GM12878 (cell line): ENCODE results near the gene REEP3. TPM values are rescaled to one million over a fixed set of nuclear protein-coding genes. Genes with fewer than 3 reads are reported as not detected.

Experiments used
- BACH1 ChIP-seq: fragments of 450-650 bp; IDR thresholded peaks from 2 replicates; pipeline ENCODE4 v1.6.1; 2017; ENCODE audit warnings: mild to moderate bottlenecking, borderline replicate concordance
- BHLHE40 ChIP-seq, 2 experiments: fragments of 450-650 bp in 1 of 2; IDR thresholded peaks; 2 replicates each; pipeline ENCODE4 v1.6.1; 2011 to 2017; ENCODE audit warnings: low read depth in 2 of 2, borderline replicate concordance in 1 of 2, improper control_type of control experiment in 1 of 2, low read length in 1 of 2, mild to moderate bottlenecking in 1 of 2
- CREM ChIP-seq: IDR thresholded peaks from 2 replicates; pipeline ENCODE4 v1.6.1; 2014; ENCODE audit warnings: antibody characterized with exemption, low read depth
- CTCF ChIP-seq, 3 experiments: IDR thresholded peaks in 2 of 3; conservative IDR thresholded peaks in 1 of 3; 2 replicates each; pipeline ENCODE4 v1.5.1; 2011; ENCODE audit warnings: low read depth in 3 of 3, low read length in 3 of 3, mild to moderate bottlenecking in 3 of 3, control low read depth in 2 of 3, moderate library complexity in 2 of 3, inconsistent platforms in 1 of 3, mixed read lengths in 1 of 3; ENCODE audit not compliant: control insufficient read depth in 2 of 3, insufficient read depth in 1 of 3; ENCODE audit errors: extremely low read depth in 1 of 3
- EP300 ChIP-seq, 2 experiments: fragments of 150-350 bp in 1 of 2; IDR thresholded peaks; 2 replicates each; pipeline ENCODE4 v1.6.1; 2011 to 2012; ENCODE audit warnings: low read depth in 2 of 2, low read length in 2 of 2, borderline replicate concordance in 1 of 2, improper control_type of control experiment in 1 of 2, inconsistent platforms in 1 of 2; ENCODE audit not compliant: control insufficient read depth in 1 of 2
- FOXK2 ChIP-seq: fragments of 450-650 bp; IDR thresholded peaks from 2 replicates; pipeline ENCODE4 v1.6.1; 2017; ENCODE audit warnings: mild to moderate bottlenecking, moderate library complexity
- GATAD2B ChIP-seq: fragments of 450-650 bp; conservative IDR thresholded peaks from 2 replicates; pipeline ENCODE4 v1.6.1; 2017; ENCODE audit warnings: low read depth, mild to moderate bottlenecking, moderate library complexity
- IKZF2 ChIP-seq, 2 experiments: fragments of 450-650 bp; IDR thresholded peaks; 2 replicates each; pipeline ENCODE4 v1.6.1; 2017; ENCODE audit warnings: mild to moderate bottlenecking in 2 of 2, moderate library complexity in 2 of 2
- IRF3 ChIP-seq: fragments of 450-650 bp; IDR thresholded peaks from 2 replicates; pipeline ENCODE4 v1.6.1; 2014; ENCODE audit warnings: mild to moderate bottlenecking
- NBN ChIP-seq: fragments of 450-650 bp; IDR thresholded peaks from 2 replicates; pipeline ENCODE4 v1.6.1; 2016
- NFYB ChIP-seq: IDR thresholded peaks from 2 replicates; pipeline ENCODE4 v1.6.1; 2011; ENCODE audit warnings: low read depth, mild to moderate bottlenecking, low read length, improper control_type of control experiment, moderate library complexity; ENCODE audit not compliant: insufficient read depth
- NRF1 ChIP-seq: conservative IDR thresholded peaks from 2 replicates; pipeline ENCODE4 v1.6.1; 2011; ENCODE audit warnings: mild to moderate bottlenecking, low read depth, low read length, improper control_type of control experiment
- POLR2A ChIP-seq: IDR thresholded peaks from 2 replicates; pipeline ENCODE4 v1.6.1; 2011; ENCODE audit warnings: low read depth, mild to moderate bottlenecking, low read length
- REST ChIP-seq: IDR thresholded peaks from 2 replicates; pipeline ENCODE4 v1.6.1; 2012; ENCODE audit warnings: mild to moderate bottlenecking, low read depth, low read length
- SPI1 ChIP-seq: IDR thresholded peaks from 2 replicates; pipeline ENCODE4 v1.6.1; 2011; ENCODE audit warnings: low read depth, mild to moderate bottlenecking, low read length, moderate library complexity, borderline replicate concordance; ENCODE audit not compliant: insufficient read depth
- SUPT20H ChIP-seq: IDR thresholded peaks from 2 replicates; pipeline ENCODE4 v1.6.1; 2011; ENCODE audit warnings: low read depth, mild to moderate bottlenecking, low read length, moderate library complexity, borderline replicate concordance; ENCODE audit not compliant: control insufficient read depth
- YY1 ChIP-seq: IDR thresholded peaks from 2 replicates; pipeline ENCODE4 v1.6.1; 2011; ENCODE audit warnings: low read depth, mild to moderate bottlenecking, low read length
- ZNF274 ChIP-seq: IDR thresholded peaks from one replicate; pipeline ENCODE4 v1.8.0; 2011; ENCODE audit not compliant: insufficient read length, insufficient read depth
- ZNF687 ChIP-seq: fragments of 450-650 bp; IDR thresholded peaks from 2 replicates; pipeline ENCODE4 v1.6.1; 2017; ENCODE audit warnings: mild to moderate bottlenecking, moderate library complexity
- polyA plus RNA-seq, 11 experiments: library from polyadenylated mRNA; depleted of rRNA in 4 of 11; unstranded in 6 of 11; stranded (reverse) in 5 of 11; fragments of >200 nt; fragmentation: Nextera tagmentation in 4 of 11; fragmentation: Illumina TruSeq in 1 of 11; extraction: Ambion mirVana in 4 of 11; extraction: Trizol in 1 of 11; gene quantifications; 1 replicate in 1 of 11; 2 replicates in 10 of 11; pipeline versions ENCODE4 v1.2.1 to v1.2.3, GENCODE V29; 2011 to 2016; ENCODE audit warnings: inconsistent platforms in 2 of 11, missing spikeins in 2 of 11, low read depth in 1 of 11
- total RNA-seq, 4 experiments: library from RNA; depleted of rRNA in 3 of 4; stranded (reverse); fragments of >200 nt in 3 of 4; fragmentation: Illumina TruSeq in 1 of 4; extraction: Trizol in 1 of 4; gene quantifications; 2 replicates each; pipeline versions ENCODE4 v1.2.1 to v1.2.3, GENCODE V29; 2013 to 2021

Gene REEP3
- total and polyA plus RNA-seq, 10 of the 15 experiments (the other 5 are each of a cell fraction or from before 2014, with no cell fraction given) = 4.9 to 25.9 (median 16.2) TPM

GRCh38 chr10:63629363-63630084 is 108.3 kb downstream of the REEP3 start (continued):
- TF ChIP-seq EP300 (IDR thresholded peaks at IDR 0.05; ENCODE audit: borderline replicate concordance in 1 of 2, control insufficient read depth in 1 of 2, low read depth in 2 of 2, low read length in 2 of 2) (0 out of 4 replicates have a peak, but pooled peaks of 1 of the 2 experiments have one; percentile 25), YY1 (peak; percentile 12; the same call in 1 of the 2 replicates), NFYB (no peak), REST (no peak), BACH1 (no peak), CREM (no peak; the same call in 1 of the 2 replicates), IKZF2 (IDR thresholded peaks at IDR 0.05) (peak; percentile 88), SPI1 (no peak), CTCF (IDR thresholded peaks at IDR 0.05 in 2 of 3, conservative IDR thresholded peaks at IDR 0.05 in 1 of 3; ENCODE audit: control insufficient read depth in 2 of 3, extremely low read depth in 1 of 3, insufficient read depth in 1 of 3, low read depth in 3 of 3, low read length in 3 of 3) (peak; percentile 84 to 94 (median 92)), POLR2A (no peak), GATAD2B (peak; percentile 56), ZNF687 (no peak), IRF3 (no peak), BHLHE40 (IDR thresholded peaks at IDR 0.05; ENCODE audit: borderline replicate concordance in 1 of 2, low read depth in 2 of 2, low read length in 1 of 2) (no peak), ZNF274 (no peak), FOXK2 (no peak), NBN (peak; percentile 85), SUPT20H (no peak), NRF1 (no peak)
